Upper lobe of left lung (tissue), 6 donors: Measurements from ENCODE around the gene OPRL1. TPM values are rescaled to one million over a fixed set of nuclear protein-coding genes. Genes with fewer than 3 reads are reported as not detected.

Experiments
- ATAC-seq, 2 donors: fragments of 200-7000 bp; cut with Tn5 transposase; one replicate each; pipeline ENCODE4 v1.9.1; 2022; ENCODE audit warnings: mild to moderate bottlenecking in 2 of 2, moderate library complexity in 2 of 2; ENCODE audit not compliant: low FRiP score in 2 of 2
- DNase-seq, 2 donors: peaks; one replicate each; pipeline ENCODE4 v3.0.0-alpha.2; 2019 to 2020
- H3K27ac ChIP-seq, 4 donors: fragments of 200-600 bp; sonication (generic); one replicate each; pipeline ENCODE4 v1.5.1; 2016 to 2019
- H3K27me3 ChIP-seq, 4 donors: fragments of 200-600 bp; sonication (generic); one replicate each; pipeline ENCODE4 v1.5.1; 2017 to 2019
- H3K36me3 ChIP-seq, 4 donors: fragments of 200-600 bp; sonication (generic); one replicate each; pipeline ENCODE4 v1.5.1; 2016 to 2019
- H3K4me1 ChIP-seq, 4 donors: fragments of 200-600 bp; sonication (generic); one replicate each; pipeline ENCODE4 v1.5.1; 2018 to 2019
- H3K4me3 ChIP-seq, 4 donors: fragments of 200-600 bp; sonication (generic); one replicate each; pipeline ENCODE4 v1.5.1; 2017 to 2019; ENCODE audit warnings: mild to moderate bottlenecking in 2 of 4, moderate library complexity in 1 of 4
- H3K9me3 ChIP-seq, 4 donors: fragments of 200-600 bp; sonication (generic); one replicate each; pipeline ENCODE4 v1.5.1; 2018 to 2019
- CTCF ChIP-seq, 6 experiments: fragments of 450-650 bp in 4 of 6; fragments of 200-600 bp in 2 of 6; sonication (generic) in 2 of 6; IDR thresholded peaks; one replicate each; pipeline ENCODE4 v1.5.1; 2016 to 2019; ENCODE audit warnings: antibody characterized with exemption in 6 of 6
- EP300 ChIP-seq, 4 donors: sonication (generic); formaldehyde crosslinking; IDR thresholded peaks; one replicate each; pipeline ENCODE4 v1.5.1; 2017; ENCODE audit warnings: antibody characterized with exemption in 4 of 4, control low read depth in 2 of 4
- POLR2A ChIP-seq, 4 donors: fragments of 450-650 bp; IDR thresholded peaks; one replicate each; pipeline ENCODE4 v1.5.1; 2016 to 2017; ENCODE audit warnings: antibody characterized with exemption in 4 of 4, mild to moderate bottlenecking in 2 of 4
- POLR2AphosphoS5 ChIP-seq, 2 donors: sonication (generic); formaldehyde crosslinking; IDR thresholded peaks; one replicate each; pipeline ENCODE4 v1.5.1; 2017; ENCODE audit warnings: antibody characterized with exemption in 2 of 2
- WGBS, 2 donors: methylation state at CpG; one replicate each; pipeline ENCODE4 v1.1.5; 2017 to 2018; 5-methylcytosine and 5-hydroxymethylcytosine counted together
- small RNA-seq, 4 donors: library from RNA; depleted of rRNA; stranded (forward); fragments of <200 nt; gene quantifications; one replicate each; pipeline ENCODE3, GENCODE V24; 2016
- total RNA-seq, 6 donors: library from RNA; depleted of rRNA in 4 of 6; stranded (reverse); fragments of >200 nt in 4 of 6; gene quantifications; one replicate each; pipeline versions ENCODE4 v1.1.0 to v1.2.1, GENCODE V29; 2016 to 2021
- donor health status: DM: no; HTN: no; CAD: no; lungs with moderate emphysema.
- donor health status: DM: no; HTN: yes; CAD: no; lungs with severe emphysema.

Gene OPRL1
- total RNA-seq, 6 donors from 2014 or later: 1.7 to 3.1 (median 2.6) TPM

- H3K27ac ChIP-seq: no peak overlapping the region
- H3K9me3 ChIP-seq: peaks cover 0 to 9% (median 0%) of the 10 kb centered on the region in 4 donors
- TF ChIP-seq POLR2A (IDR thresholded peaks at IDR 0.05) (no peak), CTCF (IDR thresholded peaks at IDR 0.05) (no peak), EP300 (IDR thresholded peaks at IDR 0.05) (no peak), POLR2AphosphoS5 (IDR thresholded peaks at IDR 0.05) (no peak)
- no peaks in the 10 kb centered on the region for H3K4me1 ChIP-seq
- no peaks in the 10 kb centered on the region for H3K36me3 ChIP-seq
- H3K27me3 ChIP-seq: no peaks in the 10 kb centered on the region
- 91 to 92% methylated on average over 25 to 26 of the region's 26 CpGs for WGBS, 2 donors
- DNase-seq (no peak), ATAC-seq (no peak)
- no peak overlapping the region for H3K4me3 ChIP-seq
Measured at GRCh38 chr20:64149809-64150560, 70.1 kb downstream of the OPRL1 start.

Small RNA genes lying within 50 kb of the gene (small RNA-seq; reads per million reads assigned to genes)
- gene AL355803.1: 0 reads per million in 4 donors
- 0 to 0.26 (median 0) reads per million in 4 donors for gene MIR6813

Other genes starting within 250 kb of the OPRL1 start
- 10 to 100 TPM in 4 of 6 donors, 1 to 10 TPM in 2; 7.6 to 25.3 (median 11.6) TPM for gene ZBTB46, start 248.8 kb upstream of the OPRL1 start, total RNA-seq
- gene ABHD16B, start 218.6 kb upstream of the OPRL1 start, total RNA-seq: under 1 TPM in 1 of 6 donors, not detected in 5; 0.23 TPM
- gene TPD52L2, start 214.8 kb upstream of the OPRL1 start, total RNA-seq: 100 to 1,000 TPM in 1 of 6 donors, 10 to 100 TPM in 5; 64.2 to 103 (median 79.4) TPM
- 10 to 100 TPM; 44.6 to 66.0 (median 60.7) TPM for gene DNAJC5, start 185.0 kb upstream of the OPRL1 start, total RNA-seq
- gene UCKL1, start 123.7 kb upstream of the OPRL1 start, total RNA-seq: 100 to 1,000 TPM in 1 of 6 donors, 10 to 100 TPM in 5; 23.0 to 103 (median 37.3) TPM
- gene ZNF512B, start 110.2 kb upstream of the OPRL1 start, total RNA-seq: 10 to 100 TPM; 10.8 to 22.0 (median 16.3) TPM
- gene SAMD10, start 100.4 kb upstream of the OPRL1 start, total RNA-seq: 1 to 10 TPM; 2.6 to 7.2 (median 4.7) TPM
- 100 to 1,000 TPM in 1 of 6 donors, 10 to 100 TPM in 5; 60.5 to 113 (median 68.0) TPM for gene PRPF6, start 99.0 kb upstream of the OPRL1 start, total RNA-seq
- 1 to 10 TPM in 4 of 6 donors, under 1 TPM in 2; 0.44 to 2.3 (median 1.7) TPM for gene C20orf204, start 43.9 kb upstream of the OPRL1 start, total RNA-seq
- gene SOX18, start 30.4 kb upstream of the OPRL1 start, total RNA-seq: 100 to 1,000 TPM in 1 of 6 donors, 10 to 100 TPM in 4, 1 to 10 TPM in 1; 6.3 to 138 (median 37.7) TPM
- gene TCEA2, start 16.9 kb upstream of the OPRL1 start, total RNA-seq: 10 to 100 TPM; 21.7 to 56.0 (median 28.4) TPM
- 10 to 100 TPM; 21.5 to 70.8 (median 55.6) TPM for gene RGS19, start 564 bp upstream of the OPRL1 start, total RNA-seq
- 1 to 10 TPM in 4 of 6 donors, not detected in 2; 1.3 to 7.8 (median 4.9) TPM for gene LKAAEAR1, start 4.3 kb downstream of the OPRL1 start, total RNA-seq
- not detected for gene NPBWR2, start 27.5 kb downstream of the OPRL1 start, total RNA-seq
- gene MYT1, start 84.4 kb downstream of the OPRL1 start, total RNA-seq: 1 to 10 TPM in 1 of 6 donors, under 1 TPM in 1, not detected in 4; 0.09 to 3.1 TPM
- 10 to 100 TPM; 37.4 to 95.3 (median 44.4) TPM for gene PCMTD2, start 175.7 kb downstream of the OPRL1 start, total RNA-seq